Central memory CD8-positive, alpha-beta T cell (primary cell): Measurements from ENCODE around the gene PPL.
"Not testable (repeated sequence)": the region's sequence is repeated elsewhere in the genome, so short reads cannot be mapped to it uniquely, and the experiment has no call there.

ENCODE experiments used
- ATAC-seq: fragments of 150-1000 bp; cut with Tn5 transposase; replicated peaks from 2 replicates; pipeline ENCODE4 v1.10.0; 2022; ENCODE audit warnings: mild to moderate bottlenecking, moderate FRiP score, moderate number of reproducible peaks; ENCODE audit not compliant: poor library complexity, severe bottlenecking; ENCODE audit errors: extremely low read depth
- DNase-seq, 2 donors: peaks; one replicate each; pipeline ENCODE4 v3.0.0; 2021; ENCODE audit warnings: low spot score in 2 of 2
- H3K27ac Mint-ChIP-seq: one replicate; pipeline ENCODE4 v1.8.0; 2022; ENCODE audit warnings: low read depth, mild to moderate bottlenecking, moderate library complexity, mixed read lengths
- H3K27me3 Mint-ChIP-seq: one replicate; pipeline ENCODE4 v1.8.0; 2022; ENCODE audit warnings: mixed read lengths
- H3K36me3 Mint-ChIP-seq: one replicate; pipeline ENCODE4 v1.8.0; 2022; ENCODE audit warnings: mild to moderate bottlenecking, moderate library complexity, mixed read lengths; ENCODE audit not compliant: insufficient read depth
- H3K4me1 Mint-ChIP-seq: one replicate; pipeline ENCODE4 v1.8.0; 2022; ENCODE audit warnings: mixed read lengths
- H3K4me3 Mint-ChIP-seq: one replicate; pipeline ENCODE4 v1.8.0; 2022; ENCODE audit warnings: mild to moderate bottlenecking, moderate library complexity, mixed read lengths
- H3K9me3 Mint-ChIP-seq: one replicate; pipeline ENCODE4 v1.8.0; 2022; ENCODE audit warnings: mixed read lengths

PPL gene

GRCh38 chr16:4968879-4969483, 32.0 kb upstream of the PPL start:
- Mint-ChIP-seq H3K9me3 (no peaks in the 10 kb centered on the region), H3K4me1 (no peaks in the 10 kb centered on the region), H3K36me3 (no peaks in the 10 kb centered on the region), H3K4me3 (no peak overlapping the region), H3K27me3 (peaks cover 36% of the 10 kb centered on the region), H3K27ac (no peak overlapping the region)
- no peak for ATAC-seq
- no peak for DNase-seq

- H3K36me3 Mint-ChIP-seq, H3K27ac Mint-ChIP-seq, ATAC-seq, DNase-seq, H3K9me3 Mint-ChIP-seq, H3K4me1 Mint-ChIP-seq, H3K4me3 Mint-ChIP-seq: not testable (repeated sequence)
- H3K27me3 Mint-ChIP-seq = peaks cover 40% of the 10 kb centered on the region
Measured at GRCh38 chr16:4968278-4968677, 31.3 kb upstream of the PPL start.

GRCh38 chr16:4966736-4967453, 29.9 kb upstream of the PPL start:
- Mint-ChIP-seq H3K4me1 (no peaks in the 10 kb centered on the region), H3K36me3 (no peaks in the 10 kb centered on the region), H3K27me3 (peaks cover 41% of the 10 kb centered on the region), H3K4me3 (no peak overlapping the region), H3K27ac (no peak overlapping the region), H3K9me3 (no peaks in the 10 kb centered on the region)
- DNase-seq = no peak
- no peak for ATAC-seq

- not testable (repeated sequence) for H3K9me3 Mint-ChIP-seq, ATAC-seq
Measured at GRCh38 chr16:4963527-4963926, 26.6 kb upstream of the PPL start.

GRCh38 chr16:4962716-4963115, 25.8 kb upstream of the PPL start:
- Mint-ChIP-seq H3K9me3 (no peaks in the 10 kb centered on the region), H3K4me3 (no peak overlapping the region), H3K27ac (no peak overlapping the region), H3K36me3 (no peaks in the 10 kb centered on the region), H3K27me3 (peaks cover 51% of the 10 kb centered on the region), H3K4me1 (peaks cover 11% of the 10 kb centered on the region)
- ATAC-seq (no peak), DNase-seq (no peak)

More at GRCh38 chr16:4963527-4963926, 26.6 kb upstream of the PPL start:
- H3K36me3 Mint-ChIP-seq, DNase-seq, H3K4me3 Mint-ChIP-seq, H3K27ac Mint-ChIP-seq, H3K4me1 Mint-ChIP-seq: not testable (repeated sequence)
- peaks cover 43% of the 10 kb centered on the region for H3K27me3 Mint-ChIP-seq

- Mint-ChIP-seq H3K27ac (no peak overlapping the region), H3K27me3 (peaks cover 70% of the 10 kb centered on the region), H3K9me3 (no peaks in the 10 kb centered on the region), H3K4me1 (peaks cover 24% of the 10 kb centered on the region), H3K36me3 (no peaks in the 10 kb centered on the region), H3K4me3 (no peak overlapping the region)
- DNase-seq (no peak), ATAC-seq (no peak)
Measured at GRCh38 chr16:4960579-4960978, 23.6 kb upstream of the PPL start.

GRCh38 chr16:4958510-4959438, 21.8 kb upstream of the PPL start:
- Mint-ChIP-seq H3K4me1 (peaks cover 24% of the 10 kb centered on the region), H3K4me3 (peak overlapping the region; percentile 1), H3K9me3 (no peaks in the 10 kb centered on the region), H3K36me3 (no peaks in the 10 kb centered on the region), H3K27ac (no peak overlapping the region), H3K27me3 (peaks cover 79% of the 10 kb centered on the region)
- DNase-seq (no peak), ATAC-seq (no peak)

GRCh38 chr16:4957720-4958509, 21.0 kb upstream of the PPL start, which contains the start of gene SEC14L5:
TSS of gene SEC14L5 (plus strand) at chr16:4958330. CDS start at chr16:4959324, 994 bp downstream.
- H3K36me3 Mint-ChIP-seq = no peaks in the 10 kb centered on the region
- peaks cover 24% of the 10 kb centered on the region for H3K4me1 Mint-ChIP-seq
- H3K4me3 Mint-ChIP-seq = peak within 1 kb of the TSS; percentile 76
- no peaks in the 10 kb centered on the region for H3K9me3 Mint-ChIP-seq
- no peak within 1 kb of the TSS for H3K27ac Mint-ChIP-seq
- ATAC-seq = peak; percentile 81
- DNase-seq = peak; percentile 72 to 73
- peaks cover 72% of the 10 kb centered on the region for H3K27me3 Mint-ChIP-seq

GRCh38 chr16:4957420-4957719, 20.4 kb upstream of the PPL start:
- ATAC-seq = no peak
- H3K27me3 Mint-ChIP-seq = peaks cover 67% of the 10 kb centered on the region
- H3K4me3 Mint-ChIP-seq = peak overlapping the region; percentile 76
- H3K36me3 Mint-ChIP-seq = no peaks in the 10 kb centered on the region
- no peak for DNase-seq
- H3K27ac Mint-ChIP-seq = no peak overlapping the region
- H3K9me3 Mint-ChIP-seq = no peaks in the 10 kb centered on the region
- peaks cover 24% of the 10 kb centered on the region for H3K4me1 Mint-ChIP-seq

GRCh38 chr16:4954714-4955113, 17.8 kb upstream of the PPL start:
- H3K36me3 Mint-ChIP-seq = no peaks in the 10 kb centered on the region

GRCh38 chr16:4951583-4951982, 14.6 kb upstream of the PPL start:
- ATAC-seq, H3K9me3 Mint-ChIP-seq, H3K4me3 Mint-ChIP-seq, H3K36me3 Mint-ChIP-seq, DNase-seq, H3K27ac Mint-ChIP-seq, H3K4me1 Mint-ChIP-seq: not testable (repeated sequence)
- H3K27me3 Mint-ChIP-seq = peaks cover 30% of the 10 kb centered on the region

More at GRCh38 chr16:4954714-4955113, 17.8 kb upstream of the PPL start:
- Mint-ChIP-seq H3K4me3 (no peak overlapping the region), H3K9me3 (no peaks in the 10 kb centered on the region), H3K27ac (no peak overlapping the region), H3K4me1 (peaks cover 24% of the 10 kb centered on the region), H3K27me3 (peaks cover 49% of the 10 kb centered on the region)
- DNase-seq = no peak
- no peak for ATAC-seq

- H3K9me3 Mint-ChIP-seq = no peaks in the 10 kb centered on the region
Measured at GRCh38 chr16:4949986-4950385, 13.0 kb upstream of the PPL start.

More at GRCh38 chr16:4949986-4950385, 13.0 kb upstream of the PPL start:
- DNase-seq = no peak
- H3K4me1 Mint-ChIP-seq = no peaks in the 10 kb centered on the region
- ATAC-seq = no peak
- H3K4me3 Mint-ChIP-seq = no peak overlapping the region
- peaks cover 29% of the 10 kb centered on the region for H3K27me3 Mint-ChIP-seq
- no peak overlapping the region for H3K27ac Mint-ChIP-seq
- no peaks in the 10 kb centered on the region for H3K36me3 Mint-ChIP-seq
